GM12864 (cell line): ENCODE results near the gene TBC1D1.

Experiments used
- DNase-seq: peaks from one replicate; pipeline ENCODE4 v3.0.0-alpha.2; 2011; ENCODE audit warnings: low read depth
- H3K4me3 ChIP-seq: 2 replicates; pipeline ENCODE4 v1.5.1; 2011; ENCODE audit warnings: mild to moderate bottlenecking, low read depth, low read length, control low read depth
- TF ChIP-seq, protein P1 (sequence below): IDR thresholded peaks from 2 replicates; pipeline ENCODE4 v1.5.1; 2011; ENCODE audit warnings: low read depth, mild to moderate bottlenecking, moderate library complexity, low read length, control low read depth, inconsistent platforms; ENCODE audit errors: missing control alignments

TBC1D1 gene

DNA sequence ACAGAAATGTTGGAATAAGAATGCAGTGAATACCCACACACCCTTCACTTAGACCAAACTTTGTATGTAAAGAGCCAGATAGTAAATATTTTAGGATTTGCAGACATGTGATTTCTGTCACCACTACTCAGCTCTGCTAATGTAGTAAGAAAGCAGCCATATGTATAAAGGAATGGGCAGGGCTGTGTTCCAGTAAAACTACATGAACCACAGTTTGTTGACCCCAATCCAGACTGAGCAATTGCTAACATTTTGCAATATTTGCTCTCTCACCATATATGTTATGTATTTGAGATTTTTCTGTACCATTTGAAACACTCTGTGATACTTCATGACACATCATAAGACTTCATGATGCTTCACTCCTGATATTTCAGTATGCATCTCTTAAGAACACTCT, 32.0 kb upstream of the TBC1D1 start:
- H3K4me3 ChIP-seq = no peak overlapping the region
- DNase-seq = no peak
- TF ChIP-seq, protein P1, sequence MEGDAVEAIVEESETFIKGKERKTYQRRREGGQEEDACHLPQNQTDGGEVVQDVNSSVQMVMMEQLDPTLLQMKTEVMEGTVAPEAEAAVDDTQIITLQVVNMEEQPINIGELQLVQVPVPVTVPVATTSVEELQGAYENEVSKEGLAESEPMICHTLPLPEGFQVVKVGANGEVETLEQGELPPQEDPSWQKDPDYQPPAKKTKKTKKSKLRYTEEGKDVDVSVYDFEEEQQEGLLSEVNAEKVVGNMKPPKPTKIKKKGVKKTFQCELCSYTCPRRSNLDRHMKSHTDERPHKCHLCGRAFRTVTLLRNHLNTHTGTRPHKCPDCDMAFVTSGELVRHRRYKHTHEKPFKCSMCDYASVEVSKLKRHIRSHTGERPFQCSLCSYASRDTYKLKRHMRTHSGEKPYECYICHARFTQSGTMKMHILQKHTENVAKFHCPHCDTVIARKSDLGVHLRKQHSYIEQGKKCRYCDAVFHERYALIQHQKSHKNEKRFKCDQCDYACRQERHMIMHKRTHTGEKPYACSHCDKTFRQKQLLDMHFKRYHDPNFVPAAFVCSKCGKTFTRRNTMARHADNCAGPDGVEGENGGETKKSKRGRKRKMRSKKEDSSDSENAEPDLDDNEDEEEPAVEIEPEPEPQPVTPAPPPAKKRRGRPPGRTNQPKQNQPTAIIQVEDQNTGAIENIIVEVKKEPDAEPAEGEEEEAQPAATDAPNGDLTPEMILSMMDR = no peak

DNA sequence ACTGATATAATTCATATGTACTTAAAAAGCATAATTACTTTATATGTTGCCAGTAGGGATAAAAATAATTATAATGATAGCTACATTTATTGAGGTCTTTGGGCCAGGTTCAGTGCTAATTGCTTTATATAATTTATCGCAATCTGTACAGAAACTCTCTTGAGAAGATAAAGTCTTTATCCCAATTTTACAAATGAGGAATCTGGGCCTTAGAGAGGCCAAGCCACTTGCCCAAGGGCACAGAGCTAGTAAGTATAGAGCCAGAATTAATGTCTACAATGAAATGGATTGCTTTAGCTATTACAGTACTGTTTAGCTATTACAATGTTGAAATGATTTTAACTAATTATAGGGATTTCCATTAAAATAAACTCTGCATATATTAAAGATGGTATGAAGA, 30.6 kb upstream of the TBC1D1 start:
- H3K4me3 ChIP-seq = no peak overlapping the region
- TF ChIP-seq, protein P1 = no peak
- DNase-seq = no peak

DNA sequence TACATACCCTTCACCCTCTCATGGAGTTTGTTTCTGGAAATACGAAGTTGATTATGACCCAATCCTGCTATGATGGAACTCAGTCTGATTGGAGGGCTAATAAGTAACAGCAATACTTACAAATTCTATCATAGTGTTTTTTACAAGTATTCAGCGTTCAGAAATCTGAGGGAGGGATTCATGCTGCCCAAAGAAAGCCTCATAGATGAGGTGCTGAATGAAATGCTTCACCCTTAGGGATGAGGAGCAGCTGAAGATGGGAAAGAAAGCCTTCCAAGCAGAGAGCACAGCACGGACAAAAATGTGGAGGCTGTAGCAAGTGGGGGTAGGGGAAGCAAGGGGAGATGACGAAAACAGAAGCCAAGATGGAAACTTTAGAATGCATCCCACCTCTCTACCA, 27.9 kb upstream of the TBC1D1 start:
- DNase-seq = no peak
- H3K4me3 ChIP-seq = no peak overlapping the region
- TF ChIP-seq, protein P1 = no peak

DNA sequence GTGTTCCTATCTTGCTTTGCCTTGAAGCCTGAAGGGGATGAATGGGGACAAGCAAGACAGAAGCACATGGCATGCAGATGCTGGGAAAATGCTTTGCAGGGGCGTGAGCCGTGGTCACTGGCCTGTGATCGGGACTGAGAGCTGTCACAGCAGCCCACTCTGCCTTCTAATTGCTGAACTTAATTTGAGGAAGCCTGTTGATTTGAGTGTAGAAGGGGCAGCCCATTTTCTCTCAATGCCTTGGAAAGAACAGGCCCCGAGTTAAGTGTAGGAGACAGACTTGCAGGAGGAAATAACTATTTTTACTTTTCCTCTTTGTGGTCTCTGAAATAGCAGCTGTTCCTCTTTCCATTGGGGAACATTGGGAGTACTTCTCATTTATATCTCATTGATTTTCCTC, 26.1 kb upstream of the TBC1D1 start:
- TF ChIP-seq, protein P1 = no peak
- DNase-seq = no peak
- H3K4me3 ChIP-seq = no peak overlapping the region

DNA sequence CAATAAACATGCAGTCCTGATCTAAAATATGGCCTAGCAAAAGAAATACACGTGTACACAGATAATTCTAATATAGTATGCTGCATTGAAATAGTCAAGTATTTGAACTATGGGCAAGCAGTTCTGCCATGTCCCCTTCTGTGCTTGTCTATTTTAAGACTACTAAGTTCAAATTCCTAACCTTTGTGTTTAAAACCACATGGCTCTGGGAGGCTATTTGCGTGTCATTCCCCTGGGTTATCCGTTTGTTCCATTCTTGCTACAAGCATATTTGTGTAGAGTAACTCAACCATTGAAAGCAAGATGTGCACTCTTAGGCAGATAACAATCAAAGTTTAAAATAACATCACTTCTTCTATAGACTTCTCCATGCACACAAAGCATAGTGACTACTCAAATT, 25.4 kb upstream of the TBC1D1 start:
- TF ChIP-seq, protein P1 = no peak
- H3K4me3 ChIP-seq = no peak overlapping the region
- no peak for DNase-seq

DNA sequence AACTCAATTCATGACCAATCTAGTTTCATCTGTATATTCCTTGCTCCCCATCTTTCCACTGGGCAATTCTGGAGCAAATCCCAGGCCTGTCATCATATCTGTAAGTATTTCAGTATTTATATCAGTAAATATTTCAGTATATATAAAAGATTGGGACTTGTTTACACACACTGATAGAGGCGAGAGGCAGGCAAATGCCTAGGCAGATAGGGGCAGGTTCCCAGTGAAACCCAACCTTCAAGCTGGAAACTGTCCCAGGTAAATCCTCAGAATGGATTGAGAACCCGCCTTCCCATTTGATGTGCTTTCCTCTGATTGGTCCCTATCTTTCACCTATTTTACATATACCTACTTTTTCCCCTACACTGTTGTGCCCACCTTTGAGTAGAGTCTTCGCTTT, 23.8 kb upstream of the TBC1D1 start:
- no peak overlapping the region for H3K4me3 ChIP-seq
- DNase-seq = no peak
- TF ChIP-seq, protein P1 = no peak

DNA sequence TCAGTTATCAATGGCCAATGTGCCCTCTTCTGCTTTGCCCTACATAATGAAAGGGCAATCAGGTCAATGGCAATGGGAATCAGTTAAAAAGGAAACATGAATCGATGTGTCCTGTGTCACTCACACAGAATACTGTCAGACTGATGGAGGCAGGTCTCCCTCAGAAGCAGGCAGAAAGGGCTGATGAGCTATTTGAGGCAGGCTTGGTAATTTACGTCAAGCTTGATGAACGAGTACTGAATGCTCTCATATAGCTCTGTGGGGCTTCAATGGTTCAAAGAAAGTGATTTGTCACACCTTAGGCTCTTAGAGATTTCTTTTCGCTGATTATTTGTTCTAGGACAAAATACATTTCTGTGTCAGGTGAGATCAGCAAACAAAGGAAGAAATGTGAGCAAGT, 22.6 kb upstream of the TBC1D1 start:
- TF ChIP-seq, protein P1 = no peak
- no peak for DNase-seq
- H3K4me3 ChIP-seq = no peak overlapping the region
